Sigmoid colon (tissue), 4 donors: ENCODE data around the gene EGR1.

Source experiments
- CTCF ChIP-seq, 4 experiments: fragments of 450-650 bp in 3 of 4; fragments of 200-600 bp in 1 of 4; IDR thresholded peaks; one replicate each; pipeline ENCODE4 v1.5.1; 2016 to 2019; ENCODE audit warnings: antibody characterized with exemption in 4 of 4, mild to moderate bottlenecking in 3 of 4, moderate library complexity in 2 of 4
- EP300 ChIP-seq, 4 donors: sonication (generic); formaldehyde crosslinking; IDR thresholded peaks; one replicate each; pipeline ENCODE4 v1.6.1; 2017; ENCODE audit warnings: antibody characterized with exemption in 4 of 4
- POLR2A ChIP-seq, 2 donors: fragments of 450-650 bp; IDR thresholded peaks; one replicate each; pipeline ENCODE4 v1.6.1; 2016; ENCODE audit warnings: antibody characterized with exemption in 2 of 2, mild to moderate bottlenecking in 2 of 2, moderate library complexity in 2 of 2
- POLR2AphosphoS5 ChIP-seq, 4 donors: sonication (generic); formaldehyde crosslinking; IDR thresholded peaks; one replicate each; pipeline ENCODE4 v1.6.1; 2017; ENCODE audit warnings: antibody characterized with exemption in 4 of 4

- no peak for TF ChIP-seq CTCF (IDR thresholded peaks at IDR 0.05)
- no peak for TF ChIP-seq POLR2A (IDR thresholded peaks at IDR 0.05)
- no peak for TF ChIP-seq POLR2AphosphoS5 (IDR thresholded peaks at IDR 0.05)
- TF ChIP-seq EP300 (IDR thresholded peaks at IDR 0.05) = no peak
These were observed 36.8 kb downstream of the EGR1 start for GRCh38 chr5:138502121-138502520.
